HepG2 (cell line): ENCODE data around the gene FERMT2. TPM values are rescaled to one million over a fixed set of nuclear protein-coding genes. Genes with fewer than 3 reads are reported as not detected.

ENCODE experiments used
- ARID3A ChIP-seq: IDR thresholded peaks from 2 replicates; pipeline ENCODE4 v1.6.1; 2012; ENCODE audit warnings: low read depth, low read length, improper control_type of control experiment
- ATRX ChIP-seq: sonication (generic); formaldehyde crosslinking; IDR thresholded peaks from 2 replicates; pipeline ENCODE4 v1.4.0; 2020; ENCODE audit warnings: missing genetic modification reagents, borderline replicate concordance
- BRF2 ChIP-seq: sonication (generic); formaldehyde crosslinking; IDR thresholded peaks from 2 replicates; pipeline ENCODE4 v1.8.1; 2022; ENCODE audit warnings: mild to moderate bottlenecking, missing genetic modification reagents
- DBP ChIP-seq: sonication (generic); formaldehyde crosslinking; IDR thresholded peaks from 2 replicates; pipeline ENCODE4 v1.4.0; 2020; ENCODE audit warnings: missing genetic modification reagents; ENCODE audit errors: not compliant biosample characterization
- KDM3A ChIP-seq: IDR thresholded peaks from 2 replicates; pipeline ENCODE4 v1.6.1; 2018; ENCODE audit warnings: low read depth, missing compliant biosample characterization
- MAF1 ChIP-seq: sonication (generic); formaldehyde crosslinking; IDR thresholded peaks from 2 replicates; pipeline ENCODE4 v1.5.0; 2020; ENCODE audit warnings: missing genetic modification reagents, borderline replicate concordance
- MLLT10 ChIP-seq: sonication (generic); formaldehyde crosslinking; IDR thresholded peaks from 2 replicates; pipeline ENCODE4 v1.4.0; 2020; ENCODE audit warnings: missing genetic modification reagents
- SATB2 ChIP-seq: sonication (generic); formaldehyde crosslinking; IDR thresholded peaks from 2 replicates; pipeline ENCODE4 v1.5.0; 2020; ENCODE audit warnings: missing genetic modification reagents
- SP140L ChIP-seq: sonication (generic); formaldehyde crosslinking; IDR thresholded peaks from 2 replicates; pipeline ENCODE4 v1.4.0; 2020; ENCODE audit warnings: missing genetic modification reagents, borderline replicate concordance
- TBX3 ChIP-seq: fragments of 450-650 bp; IDR thresholded peaks from 2 replicates; pipeline ENCODE4 v1.6.1; 2017; ENCODE audit warnings: antibody characterized with exemption, mild to moderate bottlenecking, inconsistent platforms, borderline replicate concordance
- THAP11 ChIP-seq: IDR thresholded peaks from 2 replicates; pipeline ENCODE4 v1.6.1; 2016; ENCODE audit warnings: missing biosample characterization, missing genetic modification reagents
- TOPORS ChIP-seq: sonication (generic); formaldehyde crosslinking; IDR thresholded peaks from 2 replicates; pipeline ENCODE4 v1.8.0; 2023; ENCODE audit warnings: mild to moderate bottlenecking, missing genetic modification reagents
- USF2 ChIP-seq, 2 experiments: sonication (generic) in 1 of 2; formaldehyde crosslinking in 1 of 2; IDR thresholded peaks; 2 replicates each; pipeline versions ENCODE4 v1.5.1 to v1.6.1; 2011 to 2020; ENCODE audit warnings: borderline replicate concordance in 1 of 2, low read depth in 1 of 2, low read length in 1 of 2, mild to moderate bottlenecking in 1 of 2, missing genetic modification reagents in 1 of 2, moderate library complexity in 1 of 2
- ZBTB33 ChIP-seq: sonication (generic); formaldehyde crosslinking; IDR thresholded peaks from 2 replicates; pipeline ENCODE4 v1.4.0; 2020; ENCODE audit warnings: missing genetic modification reagents
- ZFP91 ChIP-seq: sonication (generic); formaldehyde crosslinking; IDR thresholded peaks from 2 replicates; pipeline ENCODE4 v1.9.0; 2022; ENCODE audit warnings: missing genetic modification reagents, mild to moderate bottlenecking, borderline replicate concordance
- ZKSCAN5 ChIP-seq: sonication (generic); formaldehyde crosslinking; IDR thresholded peaks from 2 replicates; pipeline ENCODE4 v1.5.1; 2020; ENCODE audit warnings: mild to moderate bottlenecking, missing genetic modification reagents
- ZNF292 ChIP-seq: sonication (generic); formaldehyde crosslinking; IDR thresholded peaks from 2 replicates; pipeline ENCODE4 v1.8.1; 2022; ENCODE audit warnings: mild to moderate bottlenecking, low read depth, missing genetic modification reagents, borderline replicate concordance
- ZNF460 ChIP-seq: sonication (generic); formaldehyde crosslinking; IDR thresholded peaks from 2 replicates; pipeline ENCODE4 v1.5.1; 2020; ENCODE audit warnings: missing genetic modification reagents, mild to moderate bottlenecking, borderline replicate concordance
- ZNF766 ChIP-seq: sonication (generic); formaldehyde crosslinking; IDR thresholded peaks from 2 replicates; pipeline ENCODE4 v1.5.0; 2020; ENCODE audit warnings: missing genetic modification reagents, borderline replicate concordance
- polyA plus RNA-seq, 8 experiments: library from polyadenylated mRNA; depleted of rRNA in 3 of 8; stranded (reverse) in 7 of 8; unstranded in 1 of 8; fragments of >200 nt; fragmentation: Illumina TruSeq in 4 of 8; extraction: Trizol in 4 of 8; gene quantifications; 2 replicates each; pipeline versions ENCODE4 v1.2.1 to v1.2.3, GENCODE V29; 2011 to 2016; ENCODE audit warnings: low read depth in 4 of 8, missing spikeins in 1 of 8, mixed read lengths in 1 of 8; ENCODE audit not compliant: insufficient read depth in 1 of 8
- total RNA-seq, 5 experiments: library from RNA; depleted of rRNA; stranded (reverse); fragments of >200 nt; fragmentation: Illumina TruSeq; extraction: Trizol; gene quantifications; 2 replicates each; pipeline ENCODE4 v1.2.3, GENCODE V29; 2016; ENCODE audit warnings: low read depth in 1 of 5

Gene FERMT2
- total and polyA plus RNA-seq, 2 of the 13 experiments (the other 11 are each of a cell fraction or from before 2014, with no cell fraction given): 36.2 to 60.4 TPM

- peak; percentile 91 for TF ChIP-seq ARID3A
- no peak for TF ChIP-seq ZBTB33
- TF ChIP-seq ATRX: no peak
- TF ChIP-seq MAF1 (CRISPR knock-in tag): no peak
- TF ChIP-seq USF2 (IDR thresholded peaks at IDR 0.05; ENCODE audit: low read depth, low read length): no peak
- TF ChIP-seq USF2 (CRISPR knock-in tag; IDR thresholded peaks at IDR 0.05; ENCODE audit: borderline replicate concordance): no peak
- TF ChIP-seq BRF2 (CRISPR knock-in tag): no peak
- no peak for TF ChIP-seq TOPORS (CRISPR knock-in tag)
- no peak for TF ChIP-seq DBP (CRISPR knock-in tag)
- no peak for TF ChIP-seq ZNF460 (CRISPR knock-in tag)
- TF ChIP-seq ZKSCAN5 (CRISPR knock-in tag): peak; percentile 86
- no peak for TF ChIP-seq THAP11 (CRISPR knock-in tag)
- peak; percentile 57; the same call in 1 of the 2 replicates for TF ChIP-seq TBX3
- no peak for TF ChIP-seq ZNF766 (CRISPR knock-in tag)
- TF ChIP-seq ZFP91 (CRISPR knock-in tag): no peak
- no peak for TF ChIP-seq ZNF292 (CRISPR knock-in tag)
- TF ChIP-seq KDM3A (CRISPR knock-in tag): no peak
- no peak for TF ChIP-seq SATB2 (CRISPR knock-in tag)
- TF ChIP-seq MLLT10 (CRISPR knock-in tag): no peak
- no peak for TF ChIP-seq SP140L (CRISPR knock-in tag)
These were observed 106.4 kb downstream of the FERMT2 start (continued) for GRCh38 chr14:52844262-52845060.
